H9 (cell line): ENCODE measurements around the gene CCR8. TPM values are rescaled to one million over a fixed set of nuclear protein-coding genes. Genes with fewer than 3 reads are reported as not detected.

Source experiments
- DNase-seq: peaks from one replicate; pipeline ENCODE4 v3.0.0-alpha.2; 2017
- H2AFZ ChIP-seq: one replicate; pipeline ENCODE4 v1.6.1; 2013; ENCODE audit warnings: mild to moderate bottlenecking, low read length, control low read depth, moderate library complexity
- H2AK5ac ChIP-seq: 2 replicates; pipeline ENCODE4 v1.6.1; 2013; ENCODE audit warnings: low read length, control low read depth, mixed read lengths; ENCODE audit not compliant: insufficient read length
- H2BK120ac ChIP-seq: one replicate; pipeline ENCODE4 v1.6.1; 2013; ENCODE audit warnings: low read depth, mild to moderate bottlenecking, low read length, control low read depth, inconsistent platforms; ENCODE audit not compliant: poor library complexity, severe bottlenecking
- H2BK12ac ChIP-seq: 2 replicates; pipeline ENCODE4 v1.6.1; 2013; ENCODE audit warnings: low read length, control low read depth, mixed read lengths, low read depth; ENCODE audit not compliant: insufficient read length
- H2BK15ac ChIP-seq: 2 replicates; pipeline ENCODE4 v1.6.1; 2013; ENCODE audit warnings: low read depth, low read length, control low read depth
- H2BK20ac ChIP-seq: one replicate; pipeline ENCODE4 v1.6.1; 2013; ENCODE audit warnings: low read depth, mild to moderate bottlenecking, low read length, control low read depth, inconsistent platforms; ENCODE audit not compliant: poor library complexity, severe bottlenecking
- H2BK5ac ChIP-seq: 2 replicates; pipeline ENCODE4 v1.6.1; 2013; ENCODE audit warnings: low read length, control low read depth, mixed read lengths; ENCODE audit not compliant: insufficient read length
- H3K14ac ChIP-seq: 2 replicates; pipeline ENCODE4 v1.6.1; 2013; ENCODE audit warnings: low read length, control low read depth; ENCODE audit not compliant: insufficient read depth
- H3K18ac ChIP-seq: 2 replicates; pipeline ENCODE4 v1.6.1; 2013; ENCODE audit warnings: low read depth, mild to moderate bottlenecking, mixed read lengths, low read length, control low read depth; ENCODE audit not compliant: insufficient read length
- H3K23ac ChIP-seq: 2 replicates; pipeline ENCODE4 v1.6.1; 2013; ENCODE audit warnings: low read length, control low read depth, mixed read lengths, low read depth; ENCODE audit not compliant: insufficient read length
- H3K23me2 ChIP-seq: 2 replicates; pipeline ENCODE4 v1.6.1; 2013; ENCODE audit warnings: low read depth, mild to moderate bottlenecking, mixed read lengths, low read length, control low read depth; ENCODE audit not compliant: insufficient read length, poor library complexity, severe bottlenecking
- H3K27ac ChIP-seq: 2 replicates; pipeline ENCODE4 v1.5.1; 2013; ENCODE audit warnings: low read length, control low read depth, mixed read lengths, low read depth; ENCODE audit not compliant: insufficient read length
- H3K27me3 ChIP-seq: 2 replicates; pipeline ENCODE4 v1.6.1; 2013; ENCODE audit warnings: low read length, control low read depth, inconsistent platforms; ENCODE audit not compliant: insufficient read depth
- H3K4ac ChIP-seq: 2 replicates; pipeline ENCODE4 v1.6.1; 2013; ENCODE audit warnings: low read depth, mild to moderate bottlenecking, control low read depth, inconsistent platforms, low read length, moderate library complexity
- H3K4me1 ChIP-seq: 2 replicates; pipeline ENCODE4 v1.6.1; 2013; ENCODE audit warnings: low read length, control low read depth, inconsistent platforms; ENCODE audit not compliant: insufficient read depth
- H3K4me2 ChIP-seq: 2 replicates; pipeline ENCODE4 v1.6.1; 2013; ENCODE audit warnings: low read length, control low read depth, mixed read lengths; ENCODE audit not compliant: insufficient read length, insufficient read depth
- H3K56ac ChIP-seq: 2 replicates; pipeline ENCODE4 v1.6.1; 2013; ENCODE audit warnings: low read depth, mild to moderate bottlenecking, mixed read lengths, low read length, control low read depth; ENCODE audit not compliant: insufficient read length
- H3K79me1 ChIP-seq: 2 replicates; pipeline ENCODE4 v1.6.1; 2013; ENCODE audit warnings: low read depth, mild to moderate bottlenecking, moderate library complexity, low read length, control low read depth, inconsistent platforms; ENCODE audit not compliant: insufficient read depth, poor library complexity, severe bottlenecking
- H3K79me2 ChIP-seq: 2 replicates; pipeline ENCODE4 v1.6.1; 2013; ENCODE audit warnings: low read length, control low read depth, inconsistent platforms; ENCODE audit not compliant: insufficient read depth
- H3K9ac ChIP-seq: 2 replicates; pipeline ENCODE4 v1.6.1; 2013; ENCODE audit warnings: low read length, control low read depth, mixed read lengths; ENCODE audit not compliant: insufficient read length; ENCODE audit errors: extremely low read depth
- H3K9me3 ChIP-seq: one replicate; pipeline ENCODE4 v1.6.1; 2013; ENCODE audit warnings: low read depth, low read length, inconsistent platforms; ENCODE audit not compliant: control insufficient read depth
- H3T11ph ChIP-seq: one replicate; pipeline ENCODE4 v1.6.1; 2013; ENCODE audit warnings: mild to moderate bottlenecking, low read length, control low read depth, inconsistent platforms
- H4K20me1 ChIP-seq: one replicate; pipeline ENCODE4 v1.6.1; 2013; ENCODE audit not compliant: control insufficient read depth, insufficient read length, insufficient read depth
- H4K5ac ChIP-seq: 2 replicates; pipeline ENCODE4 v1.6.1; 2013; ENCODE audit warnings: low read depth, mild to moderate bottlenecking, mixed read lengths, low read length, control low read depth; ENCODE audit not compliant: insufficient read length
- H4K8ac ChIP-seq: replicated peaks from 2 replicates; pipeline ENCODE4 v1.6.1; 2013; ENCODE audit warnings: low read length, control low read depth, mixed read lengths, low read depth; ENCODE audit not compliant: insufficient read length
- H4K91ac ChIP-seq: 2 replicates; pipeline ENCODE4 v1.6.1; 2013; ENCODE audit warnings: low read depth, mild to moderate bottlenecking, moderate library complexity, mixed read lengths, low read length, control low read depth; ENCODE audit not compliant: insufficient read length
- H3K27ac Mint-ChIP-seq, 3 experiments: 2 replicates in 2 of 3; 3 replicates in 1 of 3; pipeline ENCODE4 v1.8.0; 2020 to 2021; ENCODE audit warnings: mixed read lengths in 3 of 3, mild to moderate bottlenecking in 1 of 3, moderate library complexity in 1 of 3
- H3K27me3 Mint-ChIP-seq: 2 replicates; pipeline ENCODE4 v1.8.0; 2021; ENCODE audit warnings: low read depth, mild to moderate bottlenecking, moderate library complexity, mixed read lengths
- H3K36me3 Mint-ChIP-seq, 3 experiments: 2 replicates in 2 of 3; 3 replicates in 1 of 3; pipeline ENCODE4 v1.8.0; 2020 to 2021; ENCODE audit warnings: low read depth in 3 of 3, mixed read lengths in 3 of 3; ENCODE audit not compliant: insufficient read depth in 1 of 3
- H3K4me1 Mint-ChIP-seq, 2 experiments: 2 replicates each; pipeline ENCODE4 v1.8.0; 2020; ENCODE audit warnings: mixed read lengths in 2 of 2
- H3K4me3 Mint-ChIP-seq, 2 experiments: 2 replicates in 1 of 2; 3 replicates in 1 of 2; pipeline ENCODE4 v1.8.0; 2020 to 2021; ENCODE audit warnings: mild to moderate bottlenecking in 2 of 2, mixed read lengths in 2 of 2, moderate library complexity in 1 of 2
- H3K9me3 Mint-ChIP-seq, 2 experiments: 2 replicates in 1 of 2; 3 replicates in 1 of 2; pipeline ENCODE4 v1.8.0; 2020; ENCODE audit warnings: mild to moderate bottlenecking in 2 of 2, mixed read lengths in 2 of 2, moderate library complexity in 1 of 2
- CTCF ChIP-seq: fragments of 200-600 bp; sonication (generic); conservative IDR thresholded peaks from 3 replicates; pipeline ENCODE4 v1.8.0; 2021; ENCODE audit warnings: antibody characterized with exemption, mild to moderate bottlenecking
- WGBS: extraction: QIAGEN DNeasy Blood & Tissue Kit; methylation state at CpG from one replicate; pipeline ENCODE4 v1.1.7; 2013; ENCODE audit warnings: missing lambda C conversion rate, low lambda C conversion rate, mixed read lengths; ENCODE audit not compliant: insufficient read length; ENCODE audit errors: extremely low coverage; 5-methylcytosine and 5-hydroxymethylcytosine counted together
- total RNA-seq: library from RNA; stranded (reverse); gene quantifications from 2 replicates; pipeline ENCODE4 v1.2.1, GENCODE V29; 2021

Gene CCR8
- total RNA-seq, 1 experiment from 2014 or later = 0.31 TPM

- H2AFZ ChIP-seq = no peak within 1 kb of the TSS
- no peak within 1 kb of the TSS for H4K91ac ChIP-seq
- no peak within 1 kb of the TSS for H2BK15ac ChIP-seq
- no peak within 1 kb of the TSS for H2AK5ac ChIP-seq
- no peaks in the 10 kb centered on the region for H3K79me2 ChIP-seq
- H3K27me3 ChIP-seq = no peaks in the 10 kb centered on the region
- H2BK12ac ChIP-seq = no peak within 1 kb of the TSS
- H3K27ac ChIP-seq = no peak within 1 kb of the TSS
- no peak within 1 kb of the TSS for H2BK5ac ChIP-seq
- no peak within 1 kb of the TSS for H3K56ac ChIP-seq
- H3K9me3 Mint-ChIP-seq = no peaks in the 10 kb centered on the region
- no peak within 1 kb of the TSS for H4K5ac ChIP-seq
- no peak within 1 kb of the TSS for H3K4me2 ChIP-seq
- H3T11ph ChIP-seq = no peak within 1 kb of the TSS
- WGBS = no CpG with 5 or more reads among the region's 5 CpGs
- peaks cover 14 to 18% of the 10 kb centered on the region in 2 experiments for H3K4me1 Mint-ChIP-seq
- no peak within 1 kb of the TSS for H3K23ac ChIP-seq
- H3K9me3 ChIP-seq = no peaks in the 10 kb centered on the region
- no peak within 1 kb of the TSS; the same call in 1 of the 2 replicates for H3K14ac ChIP-seq
- no peak within 1 kb of the TSS for H3K18ac ChIP-seq
- H4K8ac ChIP-seq = no peak within 1 kb of the TSS
- H2BK20ac ChIP-seq = no peak within 1 kb of the TSS
- no peak for TF ChIP-seq CTCF
- no peaks in the 10 kb centered on the region for H3K36me3 Mint-ChIP-seq
- H3K79me1 ChIP-seq = no peaks in the 10 kb centered on the region
- peaks cover 2% of the 10 kb centered on the region; the same call in 1 of the 2 replicates for H3K27me3 Mint-ChIP-seq
- H4K20me1 ChIP-seq = no peaks in the 10 kb centered on the region
- no peaks in the 10 kb centered on the region for H3K4me1 ChIP-seq
- no peak within 1 kb of the TSS for H3K4ac ChIP-seq
- H3K23me2 ChIP-seq = no peaks in the 10 kb centered on the region
- H3K9ac ChIP-seq = no peak within 1 kb of the TSS
- H2BK120ac ChIP-seq = no peak within 1 kb of the TSS
- H3K27ac Mint-ChIP-seq = 0 out of 7 replicates have a peak within 1 kb of the TSS, but pooled peaks of 2 of the 3 experiments have one; percentile 8 to 29
- no peak within 1 kb of the TSS for H3K4me3 Mint-ChIP-seq
- no peak for DNase-seq
Observed at GRCh38 chr3:39279745-39280517, 49.6 kb upstream of the CCR8 start, which contains the start of gene CX3CR1. Gene CX3CR1, minus strand, starts transcription at chr3:39280036. Its CDS starts 13,527 bp downstream, at chr3:39266509.
